Body of pancreas (tissue), 4 donors: Measurements from ENCODE around the gene OCLN. TPM values are rescaled to one million over a fixed set of nuclear protein-coding genes. Genes with fewer than 3 reads are reported as not detected.
"Not testable (repeated sequence)": the region's sequence is repeated elsewhere in the genome, so short reads cannot be mapped to it uniquely, and the experiment has no call there.

Experiments
- ATAC-seq: fragments of 150-250 bp; one replicate; pipeline ENCODE4 v1.9.1; 2016
- DNase-seq, 4 donors: peaks; one replicate each; pipeline ENCODE4 v3.0.0-alpha.2; 2019
- H3K27ac ChIP-seq, 4 donors: fragments of 200-600 bp; sonication (generic); 1 replicate in 3 of 4; 2 replicates in 1 of 4; pipeline versions ENCODE4 v1.5.1 to v1.6.1; 2016 to 2019; ENCODE audit warnings: mild to moderate bottlenecking in 1 of 4, mixed read lengths in 1 of 4, moderate library complexity in 1 of 4
- H3K27me3 ChIP-seq, 2 donors: fragments of 200-600 bp; sonication (generic); one replicate each; pipeline ENCODE4 v1.6.0; 2016; ENCODE audit warnings: mild to moderate bottlenecking in 1 of 2
- H3K36me3 ChIP-seq, 2 donors: fragments of 200-600 bp; sonication (generic); replicated peaks in 1 of 2; 2 replicates each; pipeline ENCODE4 v1.5.1; 2016; ENCODE audit warnings: low read depth in 2 of 2; ENCODE audit not compliant: insufficient read depth in 1 of 2
- H3K4me1 ChIP-seq: fragments of 200-600 bp; sonication (generic); one replicate; pipeline ENCODE4 v1.6.0; 2016
- H3K4me3 ChIP-seq, 2 donors: fragments of 200-600 bp; sonication (generic); 1 replicate in 1 of 2; 2 replicates in 1 of 2; pipeline ENCODE4 v1.5.1; 2016 to 2019
- H3K9me3 ChIP-seq, 3 donors: fragments of 200-600 bp; sonication (generic); 1 replicate in 2 of 3; 2 replicates in 1 of 3; pipeline ENCODE4 v1.5.1; 2016
- CTCF ChIP-seq, 7 experiments: fragments of 450-650 bp in 4 of 7; fragments of 200-600 bp in 3 of 7; sonication (generic) in 3 of 7; IDR thresholded peaks; one replicate each; pipeline ENCODE4 v1.5.1; 2016 to 2019; ENCODE audit warnings: antibody characterized with exemption in 7 of 7
- POLR2A ChIP-seq, 3 donors: fragments of 450-650 bp; IDR thresholded peaks; one replicate each; pipeline ENCODE4 v1.6.1; 2016; ENCODE audit warnings: antibody characterized with exemption in 3 of 3, mild to moderate bottlenecking in 2 of 3
- WGBS, 2 donors: methylation state at CpG; one replicate each; pipeline ENCODE4 v1.1.5; 2017; 5-methylcytosine and 5-hydroxymethylcytosine counted together
- intact Hi-C: fragments of 100-400 bp; cut with DNase I; formaldehyde crosslinking; loops from one replicate; pipeline ENCODE4 v1.15.1; 2023
- total RNA-seq, 2 donors: library from RNA; depleted of rRNA; stranded (reverse); fragments of >200 nt; gene quantifications; one replicate each; pipeline ENCODE4 v1.1.0, GENCODE V29; 2016

The OCLN gene
- total RNA-seq, 2 donors from 2014 or later: 23.1 to 63.6 TPM

- Histone ChIP-seq H3K36me3 (peaks cover 0 to 16% of the 10 kb centered on the region in 2 donors), H3K4me3 (no peak overlapping the region), H3K9me3 (no peaks in the 10 kb centered on the region), H3K27me3 (no peaks in the 10 kb centered on the region), H3K4me1 (peaks cover 27% of the 10 kb centered on the region), H3K27ac (no peak overlapping the region)
- DNase-seq: no peak
- WGBS, 2 donors: 83 to 98% methylated on average over 6 of the region's 6 CpGs
- intact Hi-C loops: no loop called here
- no peak for TF ChIP-seq POLR2A (IDR thresholded peaks at IDR 0.05)
- TF ChIP-seq CTCF (IDR thresholded peaks at IDR 0.05): no peak
- ATAC-seq: no peak
These were observed 16.6 kb downstream of the OCLN start for GRCh38 chr5:69509212-69509611.

GRCh38 chr5:69510694-69511093, 18.1 kb downstream of the OCLN start:
- WGBS, 2 donors: 86 to 95% methylated on average over 2 of the region's 2 CpGs
- peaks cover 0 to 13% of the 10 kb centered on the region in 2 donors for H3K36me3 ChIP-seq
- no peak overlapping the region for H3K4me3 ChIP-seq
- DNase-seq (no peak), ATAC-seq (no peak)
- H3K9me3 ChIP-seq: no peaks in the 10 kb centered on the region
- H3K27ac ChIP-seq: no peak overlapping the region
- TF ChIP-seq POLR2A (IDR thresholded peaks at IDR 0.05) (no peak), CTCF (IDR thresholded peaks at IDR 0.05) (no peak)
- no peaks in the 10 kb centered on the region for H3K27me3 ChIP-seq
- H3K4me1 ChIP-seq: peaks cover 35% of the 10 kb centered on the region
- intact Hi-C loops: no loop called here

- peak; percentile 45 for ATAC-seq
- 43 to 54% methylated on average over 2 of the region's 2 CpGs for WGBS, 2 donors
- Histone ChIP-seq H3K27me3 (no peaks in the 10 kb centered on the region), H3K4me3 (no peak overlapping the region), H3K36me3 (peaks cover 0 to 8% of the 10 kb centered on the region in 2 donors), H3K9me3 (no peaks in the 10 kb centered on the region), H3K27ac (peak overlapping the region; percentile 64 to 78 (median 72)), H3K4me1 (peaks cover 54% of the 10 kb centered on the region)
- TF ChIP-seq CTCF (IDR thresholded peaks at IDR 0.05) (no peak), POLR2A (IDR thresholded peaks at IDR 0.05) (no peak)
- DNase-seq: no peak
- intact Hi-C loops: no loop called here
These were observed 20.2 kb downstream of the OCLN start for GRCh38 chr5:69512740-69513260.

- H3K27me3 ChIP-seq, H3K36me3 ChIP-seq, ATAC-seq, H3K4me3 ChIP-seq, H3K9me3 ChIP-seq, DNase-seq, intact Hi-C loops: not testable (repeated sequence)
- WGBS, 2 donors: 98% methylated on average over 13 of the region's 30 CpGs; no CpG with 5 or more reads in 1 of the 2 donors
- Histone ChIP-seq H3K27ac (peak overlapping the region in 2 of 4 donors; percentile 15 to 43), H3K4me1 (peaks cover 80% of the 10 kb centered on the region)
These were observed 23.0 kb downstream of the OCLN start for GRCh38 chr5:69515570-69515969.

- TF ChIP-seq CTCF (IDR thresholded peaks at IDR 0.05) (no peak), POLR2A (IDR thresholded peaks at IDR 0.05) (no peak)
- 93 to 94% methylated on average over 1 of the region's 1 CpG for WGBS, 2 donors
- no peak for DNase-seq
- Histone ChIP-seq H3K27ac (peak overlapping the region; percentile 84 to 94 (median 91)), H3K27me3 (no peaks in the 10 kb centered on the region), H3K4me1 (peaks cover 92% of the 10 kb centered on the region), H3K4me3 (no peak overlapping the region), H3K36me3 (no peaks in the 10 kb centered on the region), H3K9me3 (no peaks in the 10 kb centered on the region)
- intact Hi-C loops: no loop called here
- ATAC-seq: no peak
These were observed 24.2 kb downstream of the OCLN start for GRCh38 chr5:69516769-69517168.
